PC-9 (cell line): ENCODE measurements around the gene SORCS2. TPM values are rescaled to one million over a fixed set of nuclear protein-coding genes. Genes with fewer than 3 reads are reported as not detected.

Experiments
- BruUV-seq: library from RNA; stranded (reverse); fragments of 400-500 nt; replicated peaks from 2 replicates; lab custom pipeline; 2021; lab: Mats Ljungman, UMichigan
- CTCF ChIA-PET: fragments of 300-600 bp; sonication (Branson Sonifier 250); formaldehyde crosslinking; loops from one replicate; lab custom pipeline; 2022; ENCODE audit warnings: antibody characterized with exemption; lab: Charles Lee
- POLR2A ChIA-PET: fragments of 300-600 bp; sonication (Branson Sonifier 250); formaldehyde crosslinking; loops from one replicate; lab custom pipeline; 2022; ENCODE audit warnings: antibody characterized with exemption; ENCODE audit not compliant: unreplicated experiment; lab: Charles Lee
- DNase-seq, 2 experiments: peaks; one replicate each; pipeline versions ENCODE4 v3.0.0 to v3.0.0-alpha.2; 2015 to 2022; ENCODE audit warnings: mixed read lengths in 1 of 2
- H2AFZ ChIP-seq: fragments of 200-600 bp; sonication (generic); 2 replicates; pipeline ENCODE4 v1.8.1; 2017; ENCODE audit warnings: antibody characterized with exemption
- H3F3A ChIP-seq: fragments of 200-600 bp; sonication (generic); 2 replicates; pipeline ENCODE4 v1.8.1; 2017; ENCODE audit warnings: antibody characterized with exemption, mild to moderate bottlenecking, low read depth; ENCODE audit not compliant: insufficient read depth
- H3K27ac ChIP-seq: fragments of 200-600 bp; sonication (generic); 2 replicates; pipeline ENCODE4 v1.6.1; 2016; ENCODE audit warnings: mixed run types
- H3K27me3 ChIP-seq: fragments of 200-600 bp; sonication (generic); 2 replicates; pipeline ENCODE4 v1.6.1; 2016; ENCODE audit warnings: low read depth, mixed run types; ENCODE audit not compliant: insufficient read depth
- H3K36me3 ChIP-seq: fragments of 200-600 bp; sonication (generic); 2 replicates; pipeline ENCODE4 v1.6.1; 2016; ENCODE audit warnings: low read depth, mixed run types
- H3K4me1 ChIP-seq: fragments of 200-600 bp; sonication (generic); replicated peaks from 2 replicates; pipeline ENCODE4 v1.6.1; 2016; ENCODE audit warnings: mixed run types; ENCODE audit not compliant: insufficient read depth
- H3K4me2 ChIP-seq: fragments of 200-600 bp; sonication (generic); 2 replicates; pipeline ENCODE4 v1.6.1; 2017; ENCODE audit warnings: mixed run types
- H3K4me3 ChIP-seq: fragments of 200-600 bp; sonication (generic); 2 replicates; pipeline ENCODE4 v1.6.1; 2016; ENCODE audit warnings: mixed run types
- H3K79me2 ChIP-seq: fragments of 200-600 bp; sonication (generic); 2 replicates; pipeline ENCODE4 v1.6.1; 2017; ENCODE audit warnings: low read depth, mixed run types
- H3K9me2 ChIP-seq: fragments of 200-600 bp; sonication (generic); 2 replicates; pipeline ENCODE4 v1.8.1; 2017; ENCODE audit warnings: mild to moderate bottlenecking; ENCODE audit not compliant: insufficient read depth
- H3K9me3 ChIP-seq: fragments of 200-600 bp; sonication (generic); 2 replicates; pipeline ENCODE4 v1.8.1; 2016; ENCODE audit warnings: low read depth; ENCODE audit not compliant: insufficient read depth
- H4K20me1 ChIP-seq: fragments of 200-600 bp; sonication (generic); 2 replicates; pipeline ENCODE4 v1.8.1; 2017; ENCODE audit not compliant: insufficient read depth
- CTCF ChIP-seq: fragments of 200-600 bp; sonication (generic); conservative IDR thresholded peaks from 2 replicates; pipeline ENCODE4 v1.6.1; 2017; ENCODE audit warnings: mixed run types, antibody characterized with exemption, mild to moderate bottlenecking, moderate library complexity
- EZH2 ChIP-seq: fragments of 200-600 bp; sonication (generic); IDR thresholded peaks from 2 replicates; pipeline ENCODE4 v1.8.0; 2017; ENCODE audit warnings: antibody characterized with exemption, low read depth
- intact Hi-C: fragments of 100-400 bp; cut with micrococcal nuclease; formaldehyde crosslinking; loops from one replicate; pipeline ENCODE4 v1.10.0; 2022; ENCODE audit not compliant: unreplicated experiment
- total RNA-seq: library from RNA; stranded (reverse); gene quantifications from 2 replicates; pipeline ENCODE4 v1.2.3, GENCODE V29; 2021

SORCS2 gene
- total RNA-seq, 1 experiment from 2014 or later: 25.8 TPM

DNA sequence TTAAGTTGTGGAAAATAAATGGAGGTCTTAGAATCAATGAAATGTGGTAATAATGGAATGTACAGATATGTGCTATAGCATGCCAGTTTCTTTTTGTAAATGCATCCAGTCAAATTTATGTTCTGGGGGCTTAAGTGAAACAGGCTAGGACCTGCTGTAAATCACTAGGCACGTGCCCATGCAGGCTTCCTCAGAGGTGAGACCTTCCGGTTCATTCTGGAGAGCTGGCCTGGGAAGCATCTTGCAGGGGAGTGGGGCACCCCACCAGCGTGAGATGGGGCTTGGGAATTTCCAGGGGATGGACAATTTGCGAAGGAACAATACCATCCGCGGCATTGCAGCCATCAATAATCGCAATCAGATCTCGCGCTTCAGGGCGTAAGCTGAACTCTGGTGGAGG, 80.1 kb downstream of the SORCS2 start:
- no peak overlapping the region for H2AFZ ChIP-seq
- no peaks in the 10 kb centered on the region for H3K79me2 ChIP-seq
- ChIA-PET POLR2A (no interaction called here), CTCF (no interaction called here)
- no peak for DNase-seq
- no peaks in the 10 kb centered on the region for H3K27me3 ChIP-seq
- no TSS peak for BruUV-seq
- peaks cover 4% of the 10 kb centered on the region for H3K4me1 ChIP-seq
- no peaks in the 10 kb centered on the region for H3K36me3 ChIP-seq
- intact Hi-C loops: no loop called here
- no peaks in the 10 kb centered on the region for H4K20me1 ChIP-seq
- H3K4me2 ChIP-seq: no peak overlapping the region
- H3K27ac ChIP-seq: no peak overlapping the region
- no peak for TF ChIP-seq EZH2
- TF ChIP-seq CTCF: no peak
- H3K9me3 ChIP-seq: no peaks in the 10 kb centered on the region
- H3K9me2 ChIP-seq: no peaks in the 10 kb centered on the region
- H3K4me3 ChIP-seq: no peak overlapping the region
- H3F3A ChIP-seq: no peaks in the 10 kb centered on the region; the same call in 1 of the 2 replicates

- intact Hi-C loops: no loop called here
- POLR2A ChIA-PET: no interaction called here
Measured at GRCh38 chr4:7273738-7274297, 81.5 kb downstream of the SORCS2 start.

GRCh38 chr4:7275067-7275466, 82.7 kb downstream of the SORCS2 start:
- intact Hi-C loops: no loop called here
- Histone ChIP-seq H3K4me1 (peaks cover 3% of the 10 kb centered on the region; the same call in 1 of the 2 replicates), H3K4me3 (no peak overlapping the region), H3K9me2 (no peaks in the 10 kb centered on the region), H3K79me2 (no peaks in the 10 kb centered on the region), H3F3A (peaks cover 1% of the 10 kb centered on the region; the same call in 1 of the 2 replicates), H3K27me3 (no peaks in the 10 kb centered on the region), H3K4me2 (no peak overlapping the region), H3K9me3 (no peaks in the 10 kb centered on the region), H2AFZ (no peak overlapping the region), H3K27ac (no peak overlapping the region), H3K36me3 (no peaks in the 10 kb centered on the region), H4K20me1 (no peaks in the 10 kb centered on the region)
- no peak for DNase-seq
- POLR2A ChIA-PET: no interaction called here
- no peak for TF ChIP-seq CTCF
- BruUV-seq: no TSS peak
- CTCF ChIA-PET: no interaction called here

More at GRCh38 chr4:7273738-7274297, 81.5 kb downstream of the SORCS2 start:
- no peaks in the 10 kb centered on the region for H3K9me3 ChIP-seq
- no peak overlapping the region for H2AFZ ChIP-seq
- H4K20me1 ChIP-seq: no peaks in the 10 kb centered on the region
- no peak overlapping the region for H3K27ac ChIP-seq
- H3K9me2 ChIP-seq: no peaks in the 10 kb centered on the region
- H3F3A ChIP-seq: no peaks in the 10 kb centered on the region; the same call in 1 of the 2 replicates
- no peaks in the 10 kb centered on the region for H3K36me3 ChIP-seq
- H3K79me2 ChIP-seq: no peaks in the 10 kb centered on the region
- no peak overlapping the region for H3K4me2 ChIP-seq
- H3K4me1 ChIP-seq: no peaks in the 10 kb centered on the region
- no peak for DNase-seq
- H3K27me3 ChIP-seq: no peaks in the 10 kb centered on the region
- TF ChIP-seq CTCF: no peak
- no peak for TF ChIP-seq EZH2
- CTCF ChIA-PET: no interaction called here
- BruUV-seq: no TSS peak
- no peak overlapping the region for H3K4me3 ChIP-seq
